Activated T-helper 1 cell treated with anti-CD3 and anti-CD28 coated beads, Interleukin-12 subunit alpha, Interleukin-12 subunit beta, Interleukin-2, Interleukin-4 antibody, amounts not matched to agents 30 ng/mL and 10 ng/mL and 1 ng/mL, durations not matched to agents 14 hours and 24 hours and 36 hours (primary cell): ENCODE measurements around the gene COG2. TPM values are rescaled to one million over a fixed set of nuclear protein-coding genes. Genes with fewer than 3 reads are reported as not detected.

Experiments
- DNase-seq: peaks from one replicate; pipeline ENCODE4 v3.0.0; 2021; ENCODE audit warnings: low spot score
- H3K27ac Mint-ChIP-seq: one replicate; pipeline ENCODE4 v1.8.0; 2021; ENCODE audit warnings: mild to moderate bottlenecking, mixed read lengths
- H3K27me3 Mint-ChIP-seq: one replicate; pipeline ENCODE4 v1.8.0; 2022; ENCODE audit warnings: mild to moderate bottlenecking, moderate library complexity, mixed read lengths; ENCODE audit not compliant: insufficient read depth
- H3K36me3 Mint-ChIP-seq: one replicate; pipeline ENCODE4 v1.8.0; 2021; ENCODE audit warnings: low read depth, mixed read lengths
- H3K4me1 Mint-ChIP-seq: one replicate; pipeline ENCODE4 v1.8.0; 2021; ENCODE audit warnings: low read depth, mixed read lengths
- H3K4me3 Mint-ChIP-seq: one replicate; pipeline ENCODE4 v1.8.0; 2021; ENCODE audit warnings: mild to moderate bottlenecking, moderate library complexity, mixed read lengths
- H3K9me3 Mint-ChIP-seq: one replicate; pipeline ENCODE4 v1.8.0; 2021; ENCODE audit warnings: mixed read lengths
- intact Hi-C: fragments of 100-400 bp; cut with micrococcal nuclease; formaldehyde crosslinking; loops from one replicate; pipeline ENCODE4 v1.15.1; 2024
- total RNA-seq: library from RNA; stranded (reverse); gene quantifications from 2 replicates; pipeline ENCODE4 v1.2.3, GENCODE V29; 2022

The COG2 gene
- total RNA-seq, 1 donor from 2014 or later, result 46.4 TPM

GRCh38 chr1:230700132-230700531, 57.9 kb downstream of the COG2 start:
- intact Hi-C loops, result no loop called here
- Mint-ChIP-seq H3K27ac (no peak overlapping the region), H3K27me3 (peaks cover 5% of the 10 kb centered on the region), H3K4me3 (no peak overlapping the region), H3K36me3 (no peaks in the 10 kb centered on the region), H3K4me1 (no peaks in the 10 kb centered on the region), H3K9me3 (no peaks in the 10 kb centered on the region)
- DNase-seq, result no peak

- Mint-ChIP-seq H3K9me3 (no peaks in the 10 kb centered on the region), H3K27ac (no peak overlapping the region), H3K4me3 (no peak overlapping the region), H3K4me1 (no peaks in the 10 kb centered on the region), H3K27me3 (peaks cover 8% of the 10 kb centered on the region), H3K36me3 (no peaks in the 10 kb centered on the region)
- no peak for DNase-seq
- intact Hi-C loops, result no loop called here
These were observed 59.2 kb downstream of the COG2 start for GRCh38 chr1:230701434-230701833.

DNA sequence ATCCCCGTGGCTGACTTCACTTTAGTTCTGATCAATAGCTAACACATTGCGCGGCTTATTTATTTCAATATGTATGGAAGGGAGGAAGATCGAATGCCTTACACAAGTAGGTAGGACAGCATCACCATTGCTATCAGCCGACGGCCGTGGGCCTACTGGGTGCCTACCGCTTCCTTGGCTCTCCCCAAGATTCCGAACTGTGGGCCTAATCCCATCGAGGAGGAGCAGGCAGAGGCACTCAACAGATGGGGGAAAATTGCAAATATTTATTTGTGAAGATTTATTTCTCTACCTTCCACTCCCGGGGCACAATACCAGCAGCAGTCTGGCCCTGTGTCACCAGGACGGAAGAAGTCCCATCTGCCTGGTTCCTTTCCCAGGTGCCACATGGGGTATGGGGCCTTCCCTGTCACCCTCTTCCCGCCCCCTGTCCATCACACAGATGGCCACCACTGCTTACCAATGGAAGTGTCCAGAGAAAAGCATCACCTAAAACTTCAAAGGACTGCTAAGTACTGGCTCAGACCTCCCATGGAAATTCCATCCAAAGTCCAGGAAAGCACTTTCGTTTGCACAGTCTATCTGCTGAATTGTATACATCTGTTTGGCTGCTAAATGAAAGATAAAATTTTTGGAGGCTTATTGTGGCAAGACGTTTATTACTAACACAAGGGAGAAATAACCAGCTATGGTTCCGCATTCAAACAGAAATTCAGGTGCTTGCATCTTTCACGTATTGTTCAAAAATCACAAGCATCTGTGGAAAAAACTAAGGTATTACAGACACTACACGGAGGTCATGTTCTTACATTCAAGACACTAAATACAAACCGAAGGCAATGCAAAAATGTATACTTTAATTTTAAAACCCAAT, 59.9 kb downstream of the COG2 start:
- intact Hi-C loops, result no loop called here
- DNase-seq, result no peak
- H3K4me3 Mint-ChIP-seq, result no peak overlapping the region

GRCh38 chr1:230702934-230703678, 60.8 kb downstream of the COG2 start:
- H3K27me3 Mint-ChIP-seq, result peaks cover 8% of the 10 kb centered on the region
- no peaks in the 10 kb centered on the region for H3K4me1 Mint-ChIP-seq
- no peak overlapping the region for H3K27ac Mint-ChIP-seq
- no peaks in the 10 kb centered on the region for H3K36me3 Mint-ChIP-seq
- DNase-seq, result no peak
- H3K4me3 Mint-ChIP-seq, result no peak overlapping the region
- H3K9me3 Mint-ChIP-seq, result no peaks in the 10 kb centered on the region
- intact Hi-C loops, result no loop called here

More for the DNA sequence above, 59.9 kb downstream of the COG2 start:
- Mint-ChIP-seq H3K9me3 (no peaks in the 10 kb centered on the region), H3K27me3 (peaks cover 8% of the 10 kb centered on the region), H3K36me3 (no peaks in the 10 kb centered on the region), H3K4me1 (no peaks in the 10 kb centered on the region), H3K27ac (no peak overlapping the region)

DNA sequence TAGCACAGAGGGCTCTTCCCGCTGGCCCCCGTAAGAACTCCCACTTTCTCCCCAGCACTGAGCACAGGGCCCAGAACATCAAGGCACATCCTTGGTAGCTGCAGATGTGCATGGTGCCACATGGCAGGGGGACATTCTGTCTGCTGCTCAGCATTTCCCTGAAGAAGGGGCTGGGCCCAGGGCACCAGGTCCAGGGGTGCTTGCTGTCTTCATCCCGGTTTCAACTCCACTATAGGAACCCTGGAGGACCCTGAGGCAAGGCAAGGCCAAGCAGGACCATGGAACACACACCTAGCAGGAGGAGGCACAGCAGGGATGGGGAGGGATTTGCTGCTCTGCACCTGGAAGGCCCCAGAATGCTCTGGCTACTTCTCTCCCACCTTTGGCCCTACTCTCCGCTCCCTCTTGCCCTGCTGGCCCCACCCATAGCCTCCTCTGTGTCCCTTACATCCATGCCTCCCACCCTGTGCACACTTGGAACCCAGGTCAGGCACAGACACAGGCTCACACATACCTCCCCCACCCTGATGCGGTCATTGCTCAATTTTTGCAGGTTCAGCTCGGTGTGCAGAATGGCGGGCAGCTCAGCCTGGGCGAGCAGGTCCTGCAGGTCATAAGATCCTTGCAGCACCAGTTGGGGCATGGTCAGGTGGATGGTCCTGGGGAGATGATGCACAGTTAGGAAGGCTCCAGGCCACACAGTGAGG, 61.6 kb downstream of the COG2 start:
- Mint-ChIP-seq H3K4me1 (no peaks in the 10 kb centered on the region), H3K4me3 (no peak overlapping the region), H3K27ac (no peak overlapping the region), H3K27me3 (peaks cover 9% of the 10 kb centered on the region), H3K36me3 (no peaks in the 10 kb centered on the region), H3K9me3 (no peaks in the 10 kb centered on the region)
- no peak for DNase-seq
- intact Hi-C loops, result no loop called here

- no peaks in the 10 kb centered on the region for H3K4me1 Mint-ChIP-seq
- H3K9me3 Mint-ChIP-seq, result no peaks in the 10 kb centered on the region
- intact Hi-C loops, result no loop called here
- no peak overlapping the region for H3K27ac Mint-ChIP-seq
- no peak for DNase-seq
- peaks cover 7% of the 10 kb centered on the region for H3K27me3 Mint-ChIP-seq
- no peaks in the 10 kb centered on the region for H3K36me3 Mint-ChIP-seq
- H3K4me3 Mint-ChIP-seq, result no peak overlapping the region
These were observed 62.5 kb downstream of the COG2 start for GRCh38 chr1:230704830-230705229.

DNA sequence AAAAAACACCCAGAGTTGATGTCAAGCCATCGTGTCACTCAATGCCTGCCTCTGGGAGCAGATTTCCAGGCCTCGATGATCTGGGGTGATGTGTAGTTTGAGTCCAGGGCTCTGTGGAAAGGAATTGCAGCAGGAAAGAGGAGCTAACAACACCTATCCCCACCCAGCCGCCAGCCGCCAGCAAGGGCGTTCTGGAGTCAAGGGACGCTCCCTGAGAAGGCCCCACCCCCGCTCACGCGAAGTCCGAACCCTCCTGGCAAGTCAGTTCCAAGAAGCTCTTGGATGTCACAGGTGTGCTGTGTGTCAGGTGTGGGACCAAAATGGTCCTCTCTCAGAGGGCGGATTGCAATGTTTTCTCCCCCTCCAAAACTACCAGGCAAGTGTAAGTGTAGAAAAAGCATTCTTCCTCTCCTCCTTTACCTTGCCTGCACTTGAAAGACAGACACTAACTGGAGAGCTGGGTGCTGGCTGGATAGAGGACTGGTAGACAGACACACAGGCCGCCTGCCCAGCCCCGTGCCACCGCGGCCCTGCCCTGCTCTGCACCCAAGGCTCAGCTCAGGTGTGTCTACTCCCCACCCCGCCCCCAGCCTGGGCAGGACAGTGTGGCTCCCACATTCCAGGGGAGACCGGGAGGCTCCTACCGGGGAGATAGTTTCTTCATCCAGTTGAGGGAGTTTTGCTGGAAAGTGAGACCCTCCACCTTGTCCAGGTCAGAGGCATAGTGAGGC, 63.2 kb downstream of the COG2 start:
- no peaks in the 10 kb centered on the region for H3K36me3 Mint-ChIP-seq
- no peak for DNase-seq
- no peaks in the 10 kb centered on the region for H3K4me1 Mint-ChIP-seq
- H3K27ac Mint-ChIP-seq, result no peak overlapping the region
- intact Hi-C loops, result no loop called here
- H3K9me3 Mint-ChIP-seq, result no peaks in the 10 kb centered on the region
- H3K4me3 Mint-ChIP-seq, result no peak overlapping the region
- peaks cover 6% of the 10 kb centered on the region for H3K27me3 Mint-ChIP-seq

DNA sequence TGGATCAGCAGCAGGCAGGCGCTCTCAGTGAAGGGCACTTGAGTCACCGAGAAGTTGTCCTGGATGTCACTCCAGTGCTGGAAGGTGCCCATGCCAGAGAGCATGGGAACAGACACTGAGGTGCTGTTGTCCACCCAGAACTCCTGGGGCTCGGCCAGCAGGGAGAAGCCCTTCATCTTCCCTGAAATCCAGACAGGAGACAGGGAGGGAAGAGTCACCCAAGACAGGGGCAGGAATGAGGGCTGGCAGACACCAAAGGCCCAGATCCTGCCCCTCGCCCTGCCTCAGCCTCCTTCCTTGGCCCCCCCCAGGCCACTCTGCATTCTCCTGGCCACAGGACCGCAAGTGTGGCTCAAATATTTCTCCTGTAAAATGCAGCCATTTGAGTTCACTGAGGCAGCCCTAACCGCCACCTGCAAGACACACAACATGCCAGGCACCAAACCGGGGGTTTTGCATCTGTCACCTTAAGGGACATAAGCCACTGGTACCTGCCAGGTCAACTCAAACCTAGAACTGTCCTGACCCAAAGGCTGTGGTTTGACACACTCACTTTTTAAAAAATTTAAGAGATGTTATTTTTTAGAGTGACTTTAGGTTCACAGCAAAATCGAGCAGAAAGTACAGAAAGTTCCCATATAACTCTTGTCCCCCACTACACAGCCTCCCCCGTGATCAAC, 63.9 kb downstream of the COG2 start:
- no peak overlapping the region for H3K4me3 Mint-ChIP-seq
- no peaks in the 10 kb centered on the region for H3K4me1 Mint-ChIP-seq
- no peaks in the 10 kb centered on the region for H3K36me3 Mint-ChIP-seq
- H3K27ac Mint-ChIP-seq, result no peak overlapping the region
- no peaks in the 10 kb centered on the region for H3K9me3 Mint-ChIP-seq
- intact Hi-C loops, result no loop called here
- no peak for DNase-seq
- H3K27me3 Mint-ChIP-seq, result peaks cover 6% of the 10 kb centered on the region

GRCh38 chr1:230706887-230707731, 64.8 kb downstream of the COG2 start:
- H3K27me3 Mint-ChIP-seq, result peaks cover 6% of the 10 kb centered on the region
- H3K27ac Mint-ChIP-seq, result no peak overlapping the region
- intact Hi-C loops, result no loop called here
- no peaks in the 10 kb centered on the region for H3K36me3 Mint-ChIP-seq
- H3K9me3 Mint-ChIP-seq, result no peaks in the 10 kb centered on the region
- DNase-seq, result no peak
- H3K4me3 Mint-ChIP-seq, result no peak overlapping the region
- H3K4me1 Mint-ChIP-seq, result no peaks in the 10 kb centered on the region

- Mint-ChIP-seq H3K36me3 (no peaks in the 10 kb centered on the region), H3K27me3 (peaks cover 6% of the 10 kb centered on the region), H3K27ac (no peak overlapping the region), H3K9me3 (no peaks in the 10 kb centered on the region), H3K4me3 (no peak overlapping the region), H3K4me1 (no peaks in the 10 kb centered on the region)
- intact Hi-C loops, result no loop called here
- DNase-seq, result no peak
These were observed 65.7 kb downstream of the COG2 start for GRCh38 chr1:230707732-230708630.
